PC-3 (cell line): ENCODE measurements around the gene ARHGEF28. TPM values are rescaled to one million over a fixed set of nuclear protein-coding genes. Genes with fewer than 3 reads are reported as not detected.

Source experiments
- ATAC-seq: fragments of 200-7000 bp; cut with Tn5 transposase; 2 replicates; pipeline ENCODE4 v1.9.1; 2020; ENCODE audit warnings: mild to moderate bottlenecking, moderate library complexity
- BruUV-seq: library from RNA; stranded (reverse); fragments of 400-500 nt; replicated peaks from 2 replicates; lab custom pipeline; 2021; lab: Mats Ljungman, UMichigan
- CTCF ChIA-PET: fragments of 300-600 bp; sonication (Branson Sonifier 250); formaldehyde crosslinking; loops from one replicate; lab custom pipeline; 2022; ENCODE audit warnings: antibody characterized with exemption; lab: Charles Lee
- POLR2A ChIA-PET: fragments of 300-600 bp; sonication (Branson Sonifier 250); formaldehyde crosslinking; loops from one replicate; lab custom pipeline; 2022; ENCODE audit warnings: antibody characterized with exemption; ENCODE audit not compliant: unreplicated experiment; lab: Charles Lee
- DNase-seq: peaks from one replicate; pipeline ENCODE4 v3.0.0-alpha.2; 2015
- H2AFZ ChIP-seq: fragments of 300-600 bp; sonication (generic); 2 replicates; pipeline ENCODE4 v1.6.0; 2016; ENCODE audit warnings: antibody characterized with exemption, low read length
- H3F3A ChIP-seq: fragments of 300-600 bp; sonication (generic); one replicate; pipeline ENCODE4 v1.6.0; 2017; ENCODE audit warnings: antibody characterized with exemption, low read length, control low read depth, mild to moderate bottlenecking; ENCODE audit not compliant: unreplicated experiment
- H3K27ac ChIP-seq: fragments of 300-600 bp; sonication (generic); 2 replicates; pipeline ENCODE4 v1.5.1; 2016; ENCODE audit warnings: mild to moderate bottlenecking, low read length
- H3K27me3 ChIP-seq: fragments of 300-600 bp; sonication (generic); 2 replicates; pipeline ENCODE4 v1.6.1; 2016; ENCODE audit warnings: low read length, mixed read lengths
- H3K36me3 ChIP-seq: fragments of 300-600 bp; sonication (generic); 2 replicates; pipeline ENCODE4 v1.6.1; 2016; ENCODE audit warnings: low read depth, mixed run types, low read length, mixed read lengths
- H3K4me1 ChIP-seq: fragments of 300-600 bp; sonication (generic); 2 replicates; pipeline ENCODE4 v1.5.1; 2016; ENCODE audit warnings: low read length; ENCODE audit not compliant: insufficient read depth
- H3K4me2 ChIP-seq: fragments of 300-600 bp; sonication (generic); 2 replicates; pipeline ENCODE4 v1.6.0; 2016; ENCODE audit warnings: low read length
- H3K4me3 ChIP-seq: fragments of 300-600 bp; sonication (generic); 2 replicates; pipeline ENCODE4 v1.5.1; 2016; ENCODE audit warnings: mild to moderate bottlenecking, low read length, mixed read lengths
- H3K79me2 ChIP-seq: fragments of 300-600 bp; sonication (generic); 2 replicates; pipeline ENCODE4 v1.6.1; 2017; ENCODE audit warnings: low read length, mixed read lengths
- H3K9ac ChIP-seq: fragments of 300-600 bp; sonication (generic); 2 replicates; pipeline ENCODE4 v1.6.0; 2016; ENCODE audit warnings: mild to moderate bottlenecking, low read length
- H3K9me2 ChIP-seq: fragments of 300-600 bp; sonication (generic); replicated peaks from 2 replicates; pipeline ENCODE4 v1.6.1; 2016; ENCODE audit warnings: mixed run types, low read length, mixed read lengths
- H3K9me3 ChIP-seq: fragments of 300-600 bp; sonication (generic); 2 replicates; pipeline ENCODE4 v1.6.1; 2016; ENCODE audit warnings: low read length, mixed read lengths
- H4K20me1 ChIP-seq: fragments of 300-600 bp; sonication (generic); 2 replicates; pipeline ENCODE4 v1.6.1; 2016; ENCODE audit warnings: low read length, mixed read lengths
- CTCF ChIP-seq: fragments of 300-600 bp; sonication (generic); conservative IDR thresholded peaks from 2 replicates; pipeline ENCODE4 v1.5.1; 2017; ENCODE audit warnings: antibody characterized with exemption, low read depth, mild to moderate bottlenecking, low read length
- EZH2 ChIP-seq: fragments of 300-600 bp; sonication (generic); IDR thresholded peaks from one replicate; pipeline ENCODE4 v1.6.1; 2017; ENCODE audit warnings: antibody characterized with exemption, mild to moderate bottlenecking, low read length; ENCODE audit not compliant: unreplicated experiment
- EZH2phosphoT487 ChIP-seq: fragments of 300-600 bp; sonication (generic); IDR thresholded peaks from 2 replicates; pipeline ENCODE4 v1.6.1; 2018; ENCODE audit warnings: mild to moderate bottlenecking, antibody characterized with exemption, low read length, borderline replicate concordance
- intact Hi-C: fragments of 100-400 bp; cut with micrococcal nuclease; formaldehyde crosslinking; loops from 2 replicates; pipeline ENCODE4 v1.9.0; 2023
- total RNA-seq: library from RNA; depleted of rRNA; stranded (reverse); fragments of >200 nt; gene quantifications from 2 replicates; pipeline ENCODE4 v1.2.3, GENCODE V29; 2014

Gene ARHGEF28
- total RNA-seq, 1 experiment from 2014 or later: 24.2 TPM

GRCh38 chr5:73607228-73607627 is 18.8 kb upstream of the ARHGEF28 start:
- Histone ChIP-seq H3K9me2 (no peaks in the 10 kb centered on the region), H3K36me3 (no peaks in the 10 kb centered on the region), H3K4me1 (peaks cover 33% of the 10 kb centered on the region), H2AFZ (no peak overlapping the region), H3K27ac (peak overlapping the region; percentile 31; the same call in 1 of the 2 replicates), H3K4me3 (no peak overlapping the region), H3K9ac (no peak overlapping the region), H3K9me3 (no peaks in the 10 kb centered on the region), H3K79me2 (no peaks in the 10 kb centered on the region), H4K20me1 (no peaks in the 10 kb centered on the region), H3F3A (no peaks in the 10 kb centered on the region), H3K4me2 (peak overlapping the region; percentile 78), H3K27me3 (no peaks in the 10 kb centered on the region)
- ATAC-seq: peak; percentile 55
- no peak for TF ChIP-seq EZH2phosphoT487
- TF ChIP-seq CTCF: no peak
- TF ChIP-seq EZH2: no peak
- ChIA-PET CTCF (no interaction called here), POLR2A (no interaction called here)
- DNase-seq: peak; percentile 23
- BruUV-seq: no TSS peak
- intact Hi-C loops: loop anchor here (5.0 kb wide), 1 partner anchor 185 kb away; no protein-coding TSS in a partner anchor

- no peak overlapping the region for H3K9ac ChIP-seq
- H3K4me3 ChIP-seq: no peak overlapping the region
- H3K27me3 ChIP-seq: no peaks in the 10 kb centered on the region
- CTCF ChIA-PET: interaction anchor here (0.6 kb wide), 1 partner anchor 21 kb away, joined by 9 read pairs; no protein-coding TSS in a partner anchor
- H3F3A ChIP-seq: no peaks in the 10 kb centered on the region
- H4K20me1 ChIP-seq: no peaks in the 10 kb centered on the region
- no TSS peak for BruUV-seq
- no peaks in the 10 kb centered on the region for H3K9me2 ChIP-seq
- peak overlapping the region; percentile 59; the same call in 1 of the 2 replicates for H3K4me2 ChIP-seq
- POLR2A ChIA-PET: interaction anchor here (0.8 kb wide), 1 partner anchor 1026 kb away, joined by 4 read pairs; no protein-coding TSS in a partner anchor
- peak; percentile 56 for DNase-seq
- 0 out of 2 replicates have a peak overlapping the region, but pooled peaks have one; percentile 25 for H3K27ac ChIP-seq
- no peaks in the 10 kb centered on the region for H3K9me3 ChIP-seq
- peak; percentile 68 for ATAC-seq
- no peaks in the 10 kb centered on the region for H3K79me2 ChIP-seq
- peaks cover 34% of the 10 kb centered on the region for H3K4me1 ChIP-seq
- no peaks in the 10 kb centered on the region for H3K36me3 ChIP-seq
- H2AFZ ChIP-seq: no peak overlapping the region
- intact Hi-C loops: no loop called here
- TF ChIP-seq EZH2phosphoT487 (no peak), CTCF (no peak), EZH2 (no peak)
Measured at GRCh38 chr5:73612799-73613198, 13.2 kb upstream of the ARHGEF28 start.

DNA sequence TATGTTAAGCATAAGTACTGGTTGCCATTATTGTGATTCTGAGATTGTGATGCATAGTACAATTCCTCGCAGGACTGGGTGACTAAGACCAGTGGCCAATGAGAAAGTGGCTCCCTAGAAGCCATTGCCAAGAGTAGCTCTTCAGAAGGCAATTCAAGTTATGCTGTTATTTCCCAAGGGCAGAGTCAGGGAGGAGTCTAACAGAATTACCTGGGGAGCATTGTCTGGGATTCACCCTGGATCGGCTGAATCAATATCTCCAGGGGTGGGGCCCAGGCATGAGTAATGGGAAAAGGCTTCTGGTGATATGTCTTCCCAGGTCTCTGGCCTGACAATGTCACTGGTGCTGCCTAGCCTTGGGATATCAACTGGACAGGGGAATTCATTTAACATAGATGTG is 10.9 kb upstream of the ARHGEF28 start:
- Histone ChIP-seq H4K20me1 (no peaks in the 10 kb centered on the region), H3K36me3 (no peaks in the 10 kb centered on the region), H3K9me2 (no peaks in the 10 kb centered on the region), H3K27ac (peak overlapping the region; percentile 61), H3K27me3 (no peaks in the 10 kb centered on the region), H3K79me2 (no peaks in the 10 kb centered on the region), H3F3A (no peaks in the 10 kb centered on the region), H3K4me1 (peaks cover 45% of the 10 kb centered on the region), H3K9ac (no peak overlapping the region), H3K9me3 (no peaks in the 10 kb centered on the region), H2AFZ (no peak overlapping the region), H3K4me3 (no peak overlapping the region), H3K4me2 (0 out of 2 replicates have a peak overlapping the region, but pooled peaks have one; percentile 27)
- CTCF ChIA-PET: no interaction called here
- ATAC-seq (peak; percentile 61), DNase-seq (peak; percentile 92)
- POLR2A ChIA-PET: no interaction called here
- BruUV-seq: no TSS peak
- intact Hi-C loops: no loop called here
- no peak for TF ChIP-seq EZH2
- TF ChIP-seq CTCF: no peak
- TF ChIP-seq EZH2phosphoT487: no peak
